ENCODE measurements around the gene HOXC9.
"Not testable (repeated sequence)": the region's sequence is repeated elsewhere in the genome, so short reads cannot be mapped to it uniquely, and the experiment has no call there.

Gene HOXC9

DNA sequence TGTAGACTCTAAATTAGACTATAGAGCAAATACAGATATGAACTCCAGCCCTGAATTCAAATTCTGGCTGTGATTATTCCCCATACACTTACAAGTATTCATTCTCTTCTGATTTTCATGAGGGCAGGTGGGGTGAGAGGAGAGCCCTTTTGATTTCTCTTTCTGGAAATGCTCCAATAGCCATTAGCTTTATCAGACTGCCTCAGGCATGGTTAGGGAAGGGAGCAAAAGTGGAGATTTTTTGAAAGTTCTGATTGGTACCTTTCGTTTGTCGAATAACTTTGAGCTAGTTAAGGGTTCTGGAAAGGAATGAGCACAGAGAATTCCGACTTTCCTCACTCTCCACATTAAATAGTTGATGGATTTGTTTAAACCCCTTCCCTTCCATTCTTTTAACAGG is 40.7 kb downstream of the HOXC9 start:
- no peak for DNase-seq (ENCODE audit: low read depth in 2 of 2)
- TF ChIP-seq, protein P1, sequence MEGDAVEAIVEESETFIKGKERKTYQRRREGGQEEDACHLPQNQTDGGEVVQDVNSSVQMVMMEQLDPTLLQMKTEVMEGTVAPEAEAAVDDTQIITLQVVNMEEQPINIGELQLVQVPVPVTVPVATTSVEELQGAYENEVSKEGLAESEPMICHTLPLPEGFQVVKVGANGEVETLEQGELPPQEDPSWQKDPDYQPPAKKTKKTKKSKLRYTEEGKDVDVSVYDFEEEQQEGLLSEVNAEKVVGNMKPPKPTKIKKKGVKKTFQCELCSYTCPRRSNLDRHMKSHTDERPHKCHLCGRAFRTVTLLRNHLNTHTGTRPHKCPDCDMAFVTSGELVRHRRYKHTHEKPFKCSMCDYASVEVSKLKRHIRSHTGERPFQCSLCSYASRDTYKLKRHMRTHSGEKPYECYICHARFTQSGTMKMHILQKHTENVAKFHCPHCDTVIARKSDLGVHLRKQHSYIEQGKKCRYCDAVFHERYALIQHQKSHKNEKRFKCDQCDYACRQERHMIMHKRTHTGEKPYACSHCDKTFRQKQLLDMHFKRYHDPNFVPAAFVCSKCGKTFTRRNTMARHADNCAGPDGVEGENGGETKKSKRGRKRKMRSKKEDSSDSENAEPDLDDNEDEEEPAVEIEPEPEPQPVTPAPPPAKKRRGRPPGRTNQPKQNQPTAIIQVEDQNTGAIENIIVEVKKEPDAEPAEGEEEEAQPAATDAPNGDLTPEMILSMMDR (IDR thresholded peaks at IDR 0.05; ENCODE audit: low read depth, low read length) = no peak
- H3K4me3 ChIP-seq (replicated peaks in 1 of 2; ENCODE audit: low read depth in 2 of 2, low read length in 2 of 2) = no peak overlapping the region

GRCh38 chr12:54041097-54041690 is 41.2 kb downstream of the HOXC9 start:
- no peak for DNase-seq (ENCODE audit: low read depth in 2 of 2)
- H3K4me3 ChIP-seq (replicated peaks in 1 of 2; ENCODE audit: low read depth in 2 of 2, low read length in 2 of 2) = no peak overlapping the region
- TF ChIP-seq, protein P1 (IDR thresholded peaks at IDR 0.05; ENCODE audit: low read depth, low read length) = no peak

- not testable (repeated sequence) for DNase-seq (ENCODE audit: low read depth in 2 of 2); H3K4me3 ChIP-seq (replicated peaks in 1 of 2; ENCODE audit: low read depth in 2 of 2, low read length in 2 of 2)
Observed at GRCh38 chr12:54042033-54042432, 42.1 kb downstream of the HOXC9 start.

- TF ChIP-seq, protein P1 (IDR thresholded peaks at IDR 0.05; ENCODE audit: low read depth, low read length) = no peak
- DNase-seq (ENCODE audit: low read depth in 2 of 2) = no peak
- no peak overlapping the region for H3K4me3 ChIP-seq (replicated peaks in 1 of 2; ENCODE audit: low read depth in 2 of 2, low read length in 2 of 2)
Observed at GRCh38 chr12:54042970-54043853, 43.3 kb downstream of the HOXC9 start.

- TF ChIP-seq, protein P1 (IDR thresholded peaks at IDR 0.05; ENCODE audit: low read depth, low read length) = no peak
- DNase-seq (ENCODE audit: low read depth in 2 of 2) = no peak
- H3K4me3 ChIP-seq (replicated peaks in 1 of 2; ENCODE audit: low read depth in 2 of 2, low read length in 2 of 2) = no peak overlapping the region
Observed at GRCh38 chr12:54044425-54045103, 44.6 kb downstream of the HOXC9 start.

DNA sequence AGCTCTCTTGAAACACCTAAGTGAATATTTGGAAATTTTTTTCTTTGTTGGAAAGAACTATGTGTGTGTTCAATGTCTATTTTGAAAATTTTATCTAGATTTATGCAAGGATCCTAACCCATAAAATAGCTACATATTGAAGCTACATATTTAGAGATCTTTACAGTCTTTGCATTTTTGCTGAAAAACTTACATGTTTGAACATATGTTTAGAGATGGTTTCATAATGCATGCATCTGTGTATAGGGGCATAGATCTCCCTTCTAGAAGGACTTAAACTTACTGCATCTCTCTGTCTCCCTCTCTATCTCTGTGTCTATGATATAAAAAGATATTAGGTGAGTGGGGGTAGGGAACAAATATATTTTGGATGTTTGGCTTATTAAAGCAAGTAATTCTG is 45.4 kb downstream of the HOXC9 start:
- no peak for DNase-seq (ENCODE audit: low read depth in 2 of 2)
- TF ChIP-seq, protein P1 (IDR thresholded peaks at IDR 0.05; ENCODE audit: low read depth, low read length) = no peak
- H3K4me3 ChIP-seq (replicated peaks in 1 of 2; ENCODE audit: low read depth in 2 of 2, low read length in 2 of 2) = no peak overlapping the region
